ENCODE measurements around the gene ZNF83. TPM values are rescaled to one million over a fixed set of nuclear protein-coding genes. Genes with fewer than 3 reads are reported as not detected.
"Not testable (repeated sequence)": the region's sequence is repeated elsewhere in the genome, so short reads cannot be mapped to it uniquely, and the experiment has no call there.

Gene ZNF83
- total RNA-seq, 1 experiment from 2014 or later: 35.7 TPM

- not testable (repeated sequence) for DNase-seq (ENCODE audit: low spot score)
Observed at GRCh38 chr19:52569638-52569999, 68.5 kb downstream of the ZNF83 start.

- no peak for DNase-seq (ENCODE audit: low spot score)
Observed at GRCh38 chr19:52567921-52568320, 70.2 kb downstream of the ZNF83 start.

- peak; percentile 72 for DNase-seq (ENCODE audit: low spot score)
Observed at GRCh38 chr19:52566588-52566987, 71.6 kb downstream of the ZNF83 start.

- DNase-seq (ENCODE audit: low spot score): no peak
Observed at GRCh38 chr19:52566121-52566520, 72.0 kb downstream of the ZNF83 start.

Other genes with a start within 250 kb of the ZNF83 start
- gene ZNF528, start 240.5 kb downstream of the ZNF83 start, total RNA-seq (2014; rRNA removed; shearing (Covaris generic)): 12.0 and 20.0 TPM in 2 replicates
- not detected in 2 replicates for gene ZNF534, start 209.2 kb downstream of the ZNF83 start, total RNA-seq (2014; rRNA removed; shearing (Covaris generic))
- gene ZNF578, start 184.8 kb downstream of the ZNF83 start, total RNA-seq (2014; rRNA removed; shearing (Covaris generic)): 0.33 TPM in 1 of 2 replicates, not detected in the other
- gene ZNF808, start 110.7 kb downstream of the ZNF83 start, total RNA-seq (2014; rRNA removed; shearing (Covaris generic)): 9.1 and 11.6 TPM in 2 replicates
- 5.4 and 6.8 TPM in 2 replicates for gene ZNF701, start 68.1 kb downstream of the ZNF83 start, total RNA-seq (2014; rRNA removed; shearing (Covaris generic))
- 5.6 and 7.5 TPM in 2 replicates for gene ZNF611, start 96.7 kb upstream of the ZNF83 start, total RNA-seq (2014; rRNA removed; shearing (Covaris generic))
- 4.4 and 5.8 TPM in 2 replicates for gene ZNF600, start 148.4 kb upstream of the ZNF83 start, total RNA-seq (2014; rRNA removed; shearing (Covaris generic))
- 11.3 and 18.4 TPM in 2 replicates for gene ZNF28, start 183.3 kb upstream of the ZNF83 start, total RNA-seq (2014; rRNA removed; shearing (Covaris generic))
- 9.4 and 12.7 TPM in 2 replicates for gene ZNF468, start 219.3 kb upstream of the ZNF83 start, total RNA-seq (2014; rRNA removed; shearing (Covaris generic))

Measured in H4 (cell line).